22Rv1 (cell line): ENCODE data around the gene NOVA2.

ENCODE experiments used
- CTCF ChIP-seq: fragments of 450-650 bp; IDR thresholded peaks from 2 replicates; pipeline ENCODE4 v1.5.1; 2017; ENCODE audit warnings: mild to moderate bottlenecking
- ZFX ChIP-seq: fragments of 450-650 bp; IDR thresholded peaks from 2 replicates; pipeline ENCODE4 v1.6.1; 2017; ENCODE audit warnings: antibody characterized with exemption, borderline replicate concordance

DNA sequence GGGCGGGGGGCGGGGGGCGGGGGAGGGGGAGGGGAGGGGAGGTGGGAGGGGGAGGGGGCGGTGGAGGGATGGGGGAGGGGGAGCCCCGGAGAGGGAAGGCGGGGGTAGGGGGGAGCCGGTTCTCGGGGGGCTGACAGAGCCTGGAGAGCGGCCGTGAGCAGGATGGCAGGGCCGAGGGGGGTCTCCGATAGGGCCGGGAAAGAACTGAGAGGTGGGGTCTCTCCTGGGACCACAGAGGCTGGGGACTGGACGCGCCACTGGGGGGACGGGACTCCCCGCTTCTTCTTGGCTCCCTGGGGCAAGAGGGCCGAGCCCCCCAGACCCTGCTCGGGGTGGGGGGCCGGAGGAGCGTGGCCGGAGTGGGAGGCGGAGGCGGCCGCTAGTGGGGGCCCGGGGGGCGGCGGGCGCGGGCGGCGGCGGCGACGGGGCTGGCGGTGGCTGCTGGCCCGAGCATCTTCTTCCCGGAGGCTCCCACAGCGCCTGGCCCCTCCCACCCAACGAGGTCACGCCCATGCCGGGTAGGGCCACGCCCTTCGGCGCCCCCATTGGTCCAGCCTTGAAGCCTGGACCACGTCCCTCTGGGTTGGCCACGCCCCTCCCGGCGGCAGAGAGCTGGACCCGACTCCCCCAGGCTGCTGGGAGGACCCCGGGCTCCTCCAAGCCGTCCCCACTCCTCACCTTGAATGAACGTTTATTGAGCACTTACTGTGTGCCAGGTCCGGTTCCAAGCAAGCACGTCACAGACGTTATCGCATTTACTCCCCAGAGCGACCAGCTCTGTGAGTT, at the start of gene NOVA2:
- no peak for TF ChIP-seq CTCF
- no peak for TF ChIP-seq ZFX
